Mesendoderm (in vitro differentiated cells): ENCODE measurements around the gene MX1.

Experiments used
- DNase-seq: peaks from one replicate; pipeline ENCODE4 v3.0.0; 2013
- H2AK5ac ChIP-seq: 2 replicates; pipeline ENCODE4 v1.6.1; 2013; ENCODE audit warnings: low read length, inconsistent platforms
- H2BK120ac ChIP-seq: 2 replicates; pipeline ENCODE4 v1.6.1; 2013; ENCODE audit warnings: low read depth, mild to moderate bottlenecking, low read length, moderate library complexity, mixed read lengths
- H2BK15ac ChIP-seq: replicated peaks from 2 replicates; pipeline ENCODE4 v1.6.1; 2013; ENCODE audit warnings: low read depth, mild to moderate bottlenecking, moderate library complexity
- H2BK5ac ChIP-seq: 2 replicates; pipeline ENCODE4 v1.6.1; 2013; ENCODE audit warnings: low read length, inconsistent platforms
- H3K18ac ChIP-seq: 2 replicates; pipeline ENCODE4 v1.6.1; 2013; ENCODE audit warnings: mild to moderate bottlenecking, low read length, mixed read lengths
- H3K23ac ChIP-seq: one replicate; pipeline ENCODE4 v1.6.1; 2013; ENCODE audit warnings: low read length
- H3K27ac ChIP-seq: 2 replicates; pipeline ENCODE4 v1.5.1; 2013; ENCODE audit warnings: low read depth, mild to moderate bottlenecking, inconsistent platforms, low read length, moderate library complexity
- H3K27me3 ChIP-seq: 2 replicates; pipeline ENCODE4 v1.6.1; 2013; ENCODE audit warnings: low read length, control low read depth, mild to moderate bottlenecking, inconsistent platforms; ENCODE audit not compliant: insufficient read depth, poor library complexity
- H3K36me3 ChIP-seq: 2 replicates; pipeline ENCODE4 v1.6.1; 2013; ENCODE audit warnings: low read length, inconsistent platforms; ENCODE audit not compliant: control insufficient read depth, insufficient read depth
- H3K4ac ChIP-seq: one replicate; pipeline ENCODE4 v1.6.1; 2013; ENCODE audit warnings: low read depth, mild to moderate bottlenecking, low read length, moderate library complexity
- H3K4me1 ChIP-seq: 2 replicates; pipeline ENCODE4 v1.6.1; 2013; ENCODE audit warnings: low read depth, low read length, inconsistent platforms; ENCODE audit not compliant: control insufficient read depth
- H3K4me2 ChIP-seq: 2 replicates; pipeline ENCODE4 v1.6.1; 2013; ENCODE audit warnings: low read length
- H3K4me3 ChIP-seq: 2 replicates; pipeline ENCODE4 v1.5.1; 2013; ENCODE audit warnings: mild to moderate bottlenecking, low read length
- H3K56ac ChIP-seq: one replicate; pipeline ENCODE4 v1.6.1; 2013; ENCODE audit warnings: low read length
- H3K79me1 ChIP-seq: 2 replicates; pipeline ENCODE4 v1.6.1; 2013; ENCODE audit warnings: low read length, inconsistent platforms
- H3K79me2 ChIP-seq: 2 replicates; pipeline ENCODE4 v1.6.1; 2013; ENCODE audit warnings: mild to moderate bottlenecking, low read length; ENCODE audit not compliant: control insufficient read depth, insufficient read depth
- H3K9ac ChIP-seq: 2 replicates; pipeline ENCODE4 v1.6.1; 2013; ENCODE audit warnings: low read length, inconsistent platforms
- H4K5ac ChIP-seq: one replicate; pipeline ENCODE4 v1.6.1; 2013; ENCODE audit warnings: low read length
- H4K8ac ChIP-seq: one replicate; pipeline ENCODE4 v1.6.1; 2013; ENCODE audit warnings: low read depth, mild to moderate bottlenecking, control low read depth, low read length, moderate library complexity
- WGBS: extraction: QIAGEN DNeasy Blood & Tissue Kit; methylation state at CpG from one replicate; pipeline ENCODE4 v1.1.7; 2013; ENCODE audit warnings: low lambda C conversion rate, missing lambda C conversion rate; ENCODE audit not compliant: insufficient coverage; ENCODE audit errors: extremely low coverage; 5-methylcytosine and 5-hydroxymethylcytosine counted together

Gene MX1

GRCh38 chr21:41402796-41403195 is 23.2 kb upstream of the MX1 start:
- Histone ChIP-seq H2AK5ac (no peak overlapping the region), H2BK120ac (no peak overlapping the region), H3K4ac (no peak overlapping the region), H3K18ac (no peak overlapping the region), H3K79me2 (no peaks in the 10 kb centered on the region), H4K8ac (no peak overlapping the region), H2BK5ac (no peak overlapping the region), H2BK15ac (no peak overlapping the region), H3K4me2 (no peak overlapping the region), H3K4me1 (no peaks in the 10 kb centered on the region), H3K79me1 (no peaks in the 10 kb centered on the region), H4K5ac (no peak overlapping the region), H3K27me3 (no peaks in the 10 kb centered on the region), H3K36me3 (no peaks in the 10 kb centered on the region), H3K4me3 (no peak overlapping the region), H3K23ac (no peak overlapping the region), H3K27ac (no peak overlapping the region), H3K56ac (no peak overlapping the region), H3K9ac (no peak overlapping the region)
- no CpG with 5 or more reads among the region's 10 CpGs for WGBS
- no peak for DNase-seq

GRCh38 chr21:41403331-41403730 is 22.7 kb upstream of the MX1 start:
- WGBS: no CpG with 5 or more reads among the region's 9 CpGs
- H3K27ac ChIP-seq: no peak overlapping the region

GRCh38 chr21:41403966-41404365 is 22.1 kb upstream of the MX1 start:
- Histone ChIP-seq H3K4me2 (no peak overlapping the region), H3K18ac (no peak overlapping the region), H3K4ac (no peak overlapping the region), H2BK5ac (no peak overlapping the region), H3K23ac (no peak overlapping the region), H3K36me3 (no peaks in the 10 kb centered on the region), H3K9ac (no peak overlapping the region), H4K8ac (no peak overlapping the region), H3K4me1 (no peaks in the 10 kb centered on the region), H3K4me3 (no peak overlapping the region), H3K79me1 (no peaks in the 10 kb centered on the region), H2AK5ac (no peak overlapping the region), H4K5ac (no peak overlapping the region), H3K79me2 (no peaks in the 10 kb centered on the region), H2BK15ac (no peak overlapping the region), H2BK120ac (no peak overlapping the region), H3K27me3 (no peaks in the 10 kb centered on the region), H3K56ac (no peak overlapping the region), H3K27ac (no peak overlapping the region)
- no peak for DNase-seq
- no CpG with 5 or more reads among the region's 10 CpGs for WGBS

More at GRCh38 chr21:41403331-41403730, 22.7 kb upstream of the MX1 start:
- H3K23ac ChIP-seq: no peak overlapping the region
- no peak for DNase-seq
- H3K56ac ChIP-seq: no peak overlapping the region
- no peaks in the 10 kb centered on the region for H3K4me1 ChIP-seq
- H4K8ac ChIP-seq: no peak overlapping the region
- no peaks in the 10 kb centered on the region for H3K36me3 ChIP-seq
- H2AK5ac ChIP-seq: no peak overlapping the region
- no peak overlapping the region for H3K4ac ChIP-seq
- H3K27me3 ChIP-seq: no peaks in the 10 kb centered on the region
- H2BK15ac ChIP-seq: no peak overlapping the region
- H3K4me3 ChIP-seq: no peak overlapping the region
- no peak overlapping the region for H2BK5ac ChIP-seq
- no peak overlapping the region for H4K5ac ChIP-seq
- no peak overlapping the region for H3K18ac ChIP-seq
- H3K9ac ChIP-seq: no peak overlapping the region
- H3K79me1 ChIP-seq: no peaks in the 10 kb centered on the region
- no peak overlapping the region for H3K4me2 ChIP-seq
- no peak overlapping the region for H2BK120ac ChIP-seq
- H3K79me2 ChIP-seq: no peaks in the 10 kb centered on the region

GRCh38 chr21:41405321-41405720 is 20.7 kb upstream of the MX1 start:
- no peaks in the 10 kb centered on the region for H3K79me1 ChIP-seq
- no CpG with 5 or more reads among the region's 4 CpGs for WGBS

GRCh38 chr21:41406340-41406739 is 19.7 kb upstream of the MX1 start:
- Histone ChIP-seq H4K5ac (no peak overlapping the region), H3K27me3 (no peaks in the 10 kb centered on the region), H3K4me3 (no peak overlapping the region), H3K36me3 (no peaks in the 10 kb centered on the region), H3K9ac (no peak overlapping the region), H3K4me1 (no peaks in the 10 kb centered on the region), H2BK15ac (no peak overlapping the region), H4K8ac (no peak overlapping the region), H3K4ac (no peak overlapping the region), H3K79me1 (no peaks in the 10 kb centered on the region), H3K23ac (no peak overlapping the region), H2BK120ac (no peak overlapping the region), H3K56ac (no peak overlapping the region), H3K27ac (no peak overlapping the region), H3K4me2 (no peak overlapping the region), H3K79me2 (no peaks in the 10 kb centered on the region), H2AK5ac (no peak overlapping the region), H3K18ac (no peak overlapping the region), H2BK5ac (no peak overlapping the region)
- no peak for DNase-seq
- no CpG with 5 or more reads among the region's 6 CpGs for WGBS

More at GRCh38 chr21:41405321-41405720, 20.7 kb upstream of the MX1 start:
- Histone ChIP-seq H3K9ac (no peak overlapping the region), H2BK120ac (no peak overlapping the region), H3K4ac (no peak overlapping the region), H3K4me1 (no peaks in the 10 kb centered on the region), H3K18ac (no peak overlapping the region), H2BK15ac (no peak overlapping the region), H3K79me2 (no peaks in the 10 kb centered on the region), H3K36me3 (no peaks in the 10 kb centered on the region), H4K8ac (no peak overlapping the region), H3K27ac (no peak overlapping the region), H3K56ac (no peak overlapping the region), H3K23ac (no peak overlapping the region), H3K27me3 (no peaks in the 10 kb centered on the region), H3K4me3 (no peak overlapping the region), H3K4me2 (no peak overlapping the region), H2BK5ac (no peak overlapping the region), H4K5ac (no peak overlapping the region), H2AK5ac (no peak overlapping the region)
- DNase-seq: no peak
